GM12801 (cell line): ENCODE data around the gene STN1.

Experiments
- TF ChIP-seq, protein P1 (sequence below): IDR thresholded peaks from one replicate; pipeline ENCODE4 v1.5.1; 2011; ENCODE audit warnings: control low read depth; ENCODE audit not compliant: insufficient read length; ENCODE audit errors: extremely low read depth

Gene STN1, protein sequence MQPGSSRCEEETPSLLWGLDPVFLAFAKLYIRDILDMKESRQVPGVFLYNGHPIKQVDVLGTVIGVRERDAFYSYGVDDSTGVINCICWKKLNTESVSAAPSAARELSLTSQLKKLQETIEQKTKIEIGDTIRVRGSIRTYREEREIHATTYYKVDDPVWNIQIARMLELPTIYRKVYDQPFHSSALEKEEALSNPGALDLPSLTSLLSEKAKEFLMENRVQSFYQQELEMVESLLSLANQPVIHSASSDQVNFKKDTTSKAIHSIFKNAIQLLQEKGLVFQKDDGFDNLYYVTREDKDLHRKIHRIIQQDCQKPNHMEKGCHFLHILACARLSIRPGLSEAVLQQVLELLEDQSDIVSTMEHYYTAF

DNA sequence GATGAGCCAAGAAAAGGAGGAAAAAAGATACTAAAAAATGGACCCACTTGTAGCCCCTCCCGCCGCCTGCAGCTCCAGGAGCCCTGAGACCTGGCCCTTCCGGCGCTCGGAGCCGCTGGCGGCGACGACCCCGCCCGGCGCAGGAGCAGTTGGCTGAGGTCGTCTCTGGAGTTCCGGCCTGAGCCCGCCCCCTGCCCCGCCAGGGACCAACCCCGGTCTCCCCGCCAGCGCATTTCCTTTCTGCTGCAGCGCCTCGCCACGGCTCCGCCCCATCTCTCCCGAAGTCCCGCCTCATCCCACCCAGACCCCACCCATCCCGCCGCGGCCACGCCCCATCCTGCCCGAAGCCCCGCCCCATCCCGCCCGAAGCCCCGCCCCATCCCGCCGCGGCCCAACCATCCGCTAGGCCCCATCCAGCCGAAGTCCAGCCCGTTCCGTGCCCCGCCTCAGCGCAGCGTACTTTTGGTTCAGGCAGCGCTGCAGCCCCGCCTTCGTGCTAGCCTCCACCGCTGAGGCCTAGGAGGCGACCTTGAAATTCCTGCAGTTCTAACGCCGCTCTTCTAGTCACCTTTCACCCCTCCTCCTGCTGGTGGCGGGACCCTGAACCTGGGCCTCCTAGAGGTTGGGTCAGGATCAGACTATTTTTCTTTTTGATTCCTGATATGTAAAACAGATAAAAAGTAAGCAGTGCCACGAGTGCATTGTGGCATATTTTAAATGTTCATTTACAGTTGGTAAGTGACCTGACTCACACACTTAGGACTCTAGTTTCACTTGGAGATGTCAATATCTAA is at the start of gene STN1:
Gene STN1 (minus strand): TSS at position 132 of the 794 bp plus-strand sequence. CDS start 590 bp downstream, outside the sequence.
- TF ChIP-seq, protein P1, sequence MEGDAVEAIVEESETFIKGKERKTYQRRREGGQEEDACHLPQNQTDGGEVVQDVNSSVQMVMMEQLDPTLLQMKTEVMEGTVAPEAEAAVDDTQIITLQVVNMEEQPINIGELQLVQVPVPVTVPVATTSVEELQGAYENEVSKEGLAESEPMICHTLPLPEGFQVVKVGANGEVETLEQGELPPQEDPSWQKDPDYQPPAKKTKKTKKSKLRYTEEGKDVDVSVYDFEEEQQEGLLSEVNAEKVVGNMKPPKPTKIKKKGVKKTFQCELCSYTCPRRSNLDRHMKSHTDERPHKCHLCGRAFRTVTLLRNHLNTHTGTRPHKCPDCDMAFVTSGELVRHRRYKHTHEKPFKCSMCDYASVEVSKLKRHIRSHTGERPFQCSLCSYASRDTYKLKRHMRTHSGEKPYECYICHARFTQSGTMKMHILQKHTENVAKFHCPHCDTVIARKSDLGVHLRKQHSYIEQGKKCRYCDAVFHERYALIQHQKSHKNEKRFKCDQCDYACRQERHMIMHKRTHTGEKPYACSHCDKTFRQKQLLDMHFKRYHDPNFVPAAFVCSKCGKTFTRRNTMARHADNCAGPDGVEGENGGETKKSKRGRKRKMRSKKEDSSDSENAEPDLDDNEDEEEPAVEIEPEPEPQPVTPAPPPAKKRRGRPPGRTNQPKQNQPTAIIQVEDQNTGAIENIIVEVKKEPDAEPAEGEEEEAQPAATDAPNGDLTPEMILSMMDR, result no peak

DNA sequence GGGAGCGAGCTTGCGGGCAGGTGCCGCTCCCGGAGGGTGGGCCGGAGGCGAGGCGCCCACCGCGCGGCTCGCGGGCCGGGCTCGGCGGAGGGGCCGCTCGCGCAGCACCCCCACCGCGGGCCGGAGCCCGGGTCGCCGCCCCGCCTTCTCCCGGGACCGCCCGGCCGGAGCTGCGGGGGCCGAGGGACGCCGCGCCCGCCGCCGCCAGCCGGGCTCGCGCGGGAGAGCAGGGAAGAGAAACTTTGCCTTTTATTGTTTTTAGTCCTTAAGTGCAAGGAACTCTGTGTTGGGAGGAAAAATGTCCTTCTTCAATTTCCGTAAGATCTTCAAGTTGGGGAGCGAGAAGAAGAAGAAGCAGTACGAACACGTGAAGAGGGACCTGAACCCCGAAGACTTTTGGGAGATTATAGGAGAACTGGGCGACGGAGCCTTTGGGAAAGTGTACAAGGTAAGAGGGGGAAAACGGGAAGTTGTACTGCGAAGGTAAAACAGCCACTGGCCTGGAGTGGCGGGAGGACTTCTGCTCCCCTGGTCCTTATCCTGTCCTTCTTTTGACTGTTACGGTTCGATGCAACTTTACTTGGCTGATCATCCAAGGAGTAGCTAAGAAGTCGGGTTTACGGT is 49.6 kb upstream of the STN1 start:
- TF ChIP-seq, protein P1, result no peak

DNA sequence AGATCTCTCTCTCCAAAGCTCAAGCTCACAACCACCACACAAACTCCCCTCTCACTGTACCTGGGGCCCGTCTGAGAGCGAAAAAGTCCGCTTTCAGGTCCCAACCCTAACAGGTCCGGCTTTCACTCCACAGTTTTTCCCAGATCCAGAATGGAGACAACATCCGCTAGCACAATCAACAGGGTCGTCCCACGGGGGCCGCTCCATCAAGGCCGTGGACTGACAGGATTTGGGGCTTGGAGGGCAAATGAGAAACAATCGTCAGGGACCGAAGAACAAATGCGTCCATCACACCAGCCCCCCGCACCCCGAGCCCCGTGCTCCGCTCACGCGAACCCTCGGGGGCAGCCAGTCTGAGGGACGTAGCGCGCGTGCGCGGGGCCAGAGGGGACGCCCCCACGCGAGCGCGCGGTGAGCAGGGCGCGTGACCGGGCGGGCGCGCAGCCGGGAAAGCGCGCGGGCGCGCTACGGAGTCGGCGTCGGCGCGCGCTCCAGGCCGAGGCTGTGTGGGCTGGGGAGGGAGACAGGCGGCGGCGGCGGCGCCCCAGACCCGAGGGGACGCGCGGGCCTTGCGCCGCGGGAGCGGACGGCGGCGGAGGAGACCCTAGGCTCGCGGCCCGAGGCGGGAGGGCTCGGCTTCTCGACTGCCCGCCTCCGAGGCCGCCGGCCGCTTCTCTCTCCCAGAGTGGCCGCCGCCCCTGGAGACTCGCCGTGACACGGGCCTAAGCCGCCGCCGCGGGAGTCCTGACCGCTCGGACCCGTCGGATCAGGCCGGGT is 48.9 kb upstream of the STN1 start, which contains the start of gene SLK:
Gene SLK (plus strand): TSS at position 470 of the 777 bp plus-strand sequence. CDS start 606 bp downstream, outside the sequence.
- TF ChIP-seq, protein P1, result no peak

DNA sequence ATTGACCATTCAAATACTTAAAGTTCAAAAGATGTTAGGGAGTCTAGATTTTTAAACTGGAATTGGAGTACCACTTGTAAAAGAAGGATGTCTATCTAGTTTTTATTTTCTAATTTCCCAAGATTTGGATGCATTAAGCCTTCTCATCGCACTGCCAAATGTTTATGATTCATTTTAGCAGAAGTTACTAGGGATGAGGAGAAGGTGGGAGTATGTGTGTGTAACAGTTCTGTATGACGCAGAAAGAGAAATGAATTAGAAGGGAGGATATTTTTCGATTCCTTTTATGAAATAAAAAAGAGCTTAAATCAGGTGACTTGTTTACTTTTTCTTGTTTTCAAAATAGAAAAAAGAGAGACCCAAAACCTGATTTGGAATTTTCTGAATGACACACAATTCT is 42.1 kb upstream of the STN1 start:
- TF ChIP-seq, protein P1, result no peak

DNA sequence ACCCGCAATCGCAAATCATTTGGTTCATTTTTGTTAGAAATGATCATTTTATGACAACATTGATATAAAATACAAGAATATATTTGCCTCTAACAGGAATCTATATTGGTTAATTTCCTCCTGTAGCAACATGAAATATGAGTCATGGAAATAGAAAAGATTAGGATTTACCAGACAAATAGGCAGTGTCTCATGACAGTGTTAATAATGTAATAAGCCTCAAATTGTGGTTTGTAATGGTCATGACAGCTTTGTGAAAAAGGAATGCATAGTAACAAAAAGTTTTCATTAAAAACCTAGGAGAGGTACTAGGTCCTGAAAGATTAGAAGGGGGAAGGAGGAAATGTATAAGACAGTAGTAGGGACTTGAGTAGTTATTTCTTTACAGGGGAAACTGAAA is 41.0 kb upstream of the STN1 start:
- TF ChIP-seq, protein P1, result no peak

DNA sequence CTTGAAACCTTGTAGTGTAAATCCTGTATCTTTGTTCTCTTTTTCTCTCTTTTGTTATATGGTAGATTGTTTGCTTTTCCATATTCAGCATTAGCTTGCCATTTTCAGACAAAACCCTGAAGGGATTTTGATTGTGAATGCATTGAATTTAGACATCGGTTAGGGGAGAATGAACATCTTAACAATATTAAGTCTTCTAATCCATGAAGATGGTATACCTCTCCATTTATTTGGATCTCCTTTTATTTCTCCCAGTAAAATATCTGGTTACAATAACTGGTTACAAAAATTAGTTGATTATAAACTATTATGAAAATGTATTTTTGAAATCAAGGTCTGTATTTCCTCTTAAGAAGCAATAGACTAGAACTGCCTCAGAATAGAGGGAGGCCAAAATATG is 36.6 kb upstream of the STN1 start:
- TF ChIP-seq, protein P1, result no peak

DNA sequence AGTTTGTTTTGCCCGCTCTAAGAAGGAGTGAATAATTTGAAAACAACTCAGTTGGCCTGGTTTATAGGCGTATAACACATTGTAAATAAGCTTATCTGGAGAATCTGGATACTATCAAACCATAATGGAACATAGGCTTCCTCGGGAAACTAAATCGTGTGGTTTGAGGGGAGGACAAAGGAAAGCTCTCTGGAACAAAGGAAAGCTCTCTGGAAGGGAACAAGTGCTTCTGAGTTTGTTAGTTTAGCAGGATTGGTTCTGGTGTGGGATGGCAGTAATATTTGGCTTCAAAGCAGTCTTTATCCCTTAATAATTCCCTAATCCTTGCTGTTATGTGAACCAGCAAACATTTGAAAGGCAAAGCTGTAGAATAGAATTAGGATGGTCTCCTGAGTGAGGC is 34.0 kb upstream of the STN1 start:
- TF ChIP-seq, protein P1, result no peak
